WTC11 (cell line): ENCODE results near the gene ZNF491. TPM values are rescaled to one million over a fixed set of nuclear protein-coding genes. Genes with fewer than 3 reads are reported as not detected.
A peak's percentile ranks its signal among the peaks of the same experiment; 100 is the strongest.

Experiments used
- ATAC-seq: fragments of 200-7000 bp; cut with Tn5 transposase; 2 replicates; pipeline ENCODE4 v1.10.0; 2021; ENCODE audit warnings: mild to moderate bottlenecking, moderate library complexity
- CTCF ChIA-PET: fragments of 300-600 bp; sonication (Branson Sonifier 250); formaldehyde crosslinking; loops from one replicate; lab custom pipeline; 2021; ENCODE audit warnings: antibody characterized with exemption; lab: Charles Lee
- POLR2A ChIA-PET: fragments of 350-600 bp; sonication (Branson Sonifier 250); formaldehyde crosslinking; loops from one replicate; lab custom pipeline; 2021; ENCODE audit warnings: antibody characterized with exemption; lab: Charles Lee
- DNase-seq: peaks from one replicate; pipeline ENCODE4 v3.0.0; 2021; ENCODE audit warnings: low spot score
- H3K27ac Mint-ChIP-seq: 2 replicates; pipeline ENCODE4 v1.8.0; 2021; ENCODE audit warnings: mixed read lengths
- H3K27me3 Mint-ChIP-seq: 2 replicates; pipeline ENCODE4 v1.8.0; 2021; ENCODE audit warnings: low read depth, mild to moderate bottlenecking, moderate library complexity, mixed read lengths
- H3K36me3 Mint-ChIP-seq: 2 replicates; pipeline ENCODE4 v1.8.0; 2021; ENCODE audit warnings: mixed read lengths
- H3K4me1 Mint-ChIP-seq: 2 replicates; pipeline ENCODE4 v1.8.0; 2022; ENCODE audit warnings: mixed read lengths
- H3K4me3 Mint-ChIP-seq: 2 replicates; pipeline ENCODE4 v1.8.0; 2021; ENCODE audit warnings: mild to moderate bottlenecking, moderate library complexity, mixed read lengths
- H3K9me3 Mint-ChIP-seq: 2 replicates; pipeline ENCODE4 v1.8.0; 2021; ENCODE audit warnings: mixed read lengths
- AFF4 ChIP-seq: sonication (generic); formaldehyde crosslinking; IDR thresholded peaks from 2 replicates; pipeline ENCODE4 v1.8.1; 2023; ENCODE audit warnings: mild to moderate bottlenecking, missing genetic modification reagents, borderline replicate concordance
- ATF3 ChIP-seq: sonication (generic); formaldehyde crosslinking; conservative IDR thresholded peaks from 2 replicates; pipeline ENCODE4 v1.8.1; 2022; ENCODE audit warnings: mild to moderate bottlenecking, missing genetic modification reagents
- E2F5 ChIP-seq: sonication (generic); formaldehyde crosslinking; IDR thresholded peaks from 2 replicates; pipeline ENCODE4 v1.8.1; 2022; ENCODE audit warnings: mild to moderate bottlenecking, moderate library complexity, missing genetic modification reagents
- ETV6 ChIP-seq: sonication (generic); formaldehyde crosslinking; IDR thresholded peaks from 2 replicates; pipeline ENCODE4 v1.8.1; 2022; ENCODE audit warnings: mild to moderate bottlenecking, missing genetic modification reagents
- GRHL2 ChIP-seq: fragments of 250-450 bp; sonication (Bioruptor Pico); IDR thresholded peaks from 2 replicates; pipeline ENCODE4 v1.8.0; 2022; ENCODE audit warnings: mild to moderate bottlenecking, moderate library complexity; ENCODE audit not compliant: insufficient replicate concordance, severe bottlenecking
- HMGA2 ChIP-seq: fragments of 250-450 bp; sonication (Bioruptor Pico); IDR thresholded peaks from 2 replicates; pipeline ENCODE4 v1.4.0; 2021; ENCODE audit warnings: mild to moderate bottlenecking, moderate library complexity
- NFE2L1 ChIP-seq: sonication (generic); formaldehyde crosslinking; IDR thresholded peaks from 2 replicates; pipeline ENCODE4 v1.8.1; 2023; ENCODE audit warnings: missing genetic modification reagents
- NR3C1 ChIP-seq: sonication (generic); formaldehyde crosslinking; conservative IDR thresholded peaks from 2 replicates; pipeline ENCODE4 v1.8.1; 2023; ENCODE audit warnings: low read depth, mild to moderate bottlenecking, missing genetic modification reagents
- RELA ChIP-seq: sonication (generic); formaldehyde crosslinking; IDR thresholded peaks from 2 replicates; pipeline ENCODE4 v1.8.1; 2022; ENCODE audit warnings: missing genetic modification reagents, mild to moderate bottlenecking, borderline replicate concordance
- SP1 ChIP-seq: sonication (generic); formaldehyde crosslinking; conservative IDR thresholded peaks from 2 replicates; pipeline ENCODE4 v1.8.1; 2022; ENCODE audit warnings: missing genetic modification reagents
- TEAD1 ChIP-seq: sonication (generic); formaldehyde crosslinking; IDR thresholded peaks from 2 replicates; pipeline ENCODE4 v1.8.0; 2022; ENCODE audit warnings: mild to moderate bottlenecking, missing genetic modification reagents
- TP53 ChIP-seq: sonication (generic); formaldehyde crosslinking; IDR thresholded peaks from 2 replicates; pipeline ENCODE4 v1.8.1; 2023; ENCODE audit warnings: mild to moderate bottlenecking, missing genetic modification reagents
- ZNF232 ChIP-seq: sonication (generic); formaldehyde crosslinking; IDR thresholded peaks from 2 replicates; pipeline ENCODE4 v1.8.0; 2022; ENCODE audit warnings: mild to moderate bottlenecking, missing genetic modification reagents
- ZNF263 ChIP-seq: sonication (generic); formaldehyde crosslinking; IDR thresholded peaks from 2 replicates; pipeline ENCODE4 v1.8.1; 2022; ENCODE audit warnings: low read depth, mild to moderate bottlenecking, moderate library complexity, missing genetic modification reagents
- ZSCAN18 ChIP-seq: fragments of 250-450 bp; sonication (Bioruptor Pico); IDR thresholded peaks from 2 replicates; pipeline ENCODE4 v2.1.2; 2022; ENCODE audit warnings: mild to moderate bottlenecking, moderate library complexity
- total RNA-seq: library from RNA; stranded (reverse); gene quantifications from 3 replicates; pipeline ENCODE4 v1.2.3, GENCODE V29; 2021
- TF ChIP-seq, protein P1 (sequence below): sonication (generic); formaldehyde crosslinking; IDR thresholded peaks from 2 replicates; pipeline ENCODE4 v1.8.1; 2023; ENCODE audit warnings: mild to moderate bottlenecking, missing genetic modification reagents, moderate library complexity

Gene ZNF491
- total RNA-seq, 1 experiment from 2014 or later, result 2.1 TPM

GRCh38 chr19:11766597-11767591 lies 31.4 kb upstream of the ZNF491 start, which contains the start of gene ZNF441 (continued):
- TF ChIP-seq TEAD1 (CRISPR knock-in tag) (peak; percentile 21; the same call in 1 of the 2 replicates), NR3C1 (CRISPR knock-in tag) (no peak), GRHL2 (no peak), ZNF263 (CRISPR knock-in tag) (no peak; the same call in 1 of the 2 replicates)

- Mint-ChIP-seq H3K36me3 (peaks cover 10% of the 10 kb centered on the region), H3K9me3 (peaks cover 33% of the 10 kb centered on the region), H3K27me3 (peaks cover 75% of the 10 kb centered on the region), H3K27ac (no peak overlapping the region), H3K4me3 (peak overlapping the region; percentile 95), H3K4me1 (peaks cover 4% of the 10 kb centered on the region; the same call in 1 of the 2 replicates)
- ChIA-PET POLR2A (interaction anchor here (0.7 to 1.3 kb wide), 3 partner anchors 46 to 92 kb away, joined by 4 to 5 read pairs (median 4); partner anchors contain the start of gene ZNF440), CTCF (interaction anchor here (1.3 kb wide), 1 partner anchor 81 kb away, joined by 3 read pairs; the partner anchor contains the start of gene ZNF439)
- TF ChIP-seq E2F5 (CRISPR knock-in tag), result no peak
- no peak for TF ChIP-seq ETV6
- TF ChIP-seq NFE2L1 (CRISPR knock-in tag), result no peak
- TF ChIP-seq AFF4 (CRISPR knock-in tag), result no peak
- TF ChIP-seq RELA, result no peak
- TF ChIP-seq ZNF232 (CRISPR knock-in tag), result no peak
- no peak for TF ChIP-seq NR3C1 (CRISPR knock-in tag)
- TF ChIP-seq ZSCAN18, result no peak
- TF ChIP-seq ATF3 (CRISPR knock-in tag), result no peak
- TF ChIP-seq, protein P1, sequence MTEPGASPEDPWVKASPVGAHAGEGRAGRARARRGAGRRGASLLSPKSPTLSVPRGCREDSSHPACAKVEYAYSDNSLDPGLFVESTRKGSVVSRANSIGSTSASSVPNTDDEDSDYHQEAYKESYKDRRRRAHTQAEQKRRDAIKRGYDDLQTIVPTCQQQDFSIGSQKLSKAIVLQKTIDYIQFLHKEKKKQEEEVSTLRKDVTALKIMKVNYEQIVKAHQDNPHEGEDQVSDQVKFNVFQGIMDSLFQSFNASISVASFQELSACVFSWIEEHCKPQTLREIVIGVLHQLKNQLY, result no peak
- no peak for TF ChIP-seq HMGA2
- no peak for TF ChIP-seq SP1 (CRISPR knock-in tag)
- TF ChIP-seq TP53 (CRISPR knock-in tag), result no peak
- no peak for DNase-seq
- no peak for ATAC-seq
Measured at GRCh38 chr19:11767633-11768133, 30.6 kb upstream of the ZNF491 start.
